Stimulated activated CD8-positive, alpha-beta memory T cell treated with anti-CD3 and anti-CD28 coated beads, Interleukin-4, amount 100 ng/mL, for 1 hour (primary cell): Measurements from ENCODE around the gene PPP1CA.

Experiments
- DNase-seq, 2 donors: peaks; one replicate each; pipeline ENCODE4 v3.0.0-alpha.2; 2020; ENCODE audit warnings: low read depth in 2 of 2, low spot score in 1 of 2

Gene PPP1CA

GRCh38 chr11:67387069-67387468, 14.6 kb downstream of the PPP1CA start:
- no peak for DNase-seq

GRCh38 chr11:67384851-67385366, 16.7 kb downstream of the PPP1CA start:
- no peak for DNase-seq

GRCh38 chr11:67382276-67383136, 19.2 kb downstream of the PPP1CA start:
- peak; percentile 64 to 70 for DNase-seq

GRCh38 chr11:67381244-67381972, 20.2 kb downstream of the PPP1CA start:
- DNase-seq: no peak

GRCh38 chr11:67379061-67380058, 22.3 kb downstream of the PPP1CA start:
- DNase-seq: no peak

GRCh38 chr11:67378544-67378943, 23.1 kb downstream of the PPP1CA start:
- DNase-seq: no peak

- no peak for DNase-seq
Measured at GRCh38 chr11:67376873-67377808, 24.5 kb downstream of the PPP1CA start.

- no peak for DNase-seq
Measured at GRCh38 chr11:67376063-67376820, 25.4 kb downstream of the PPP1CA start.

GRCh38 chr11:67375320-67376055, 26.2 kb downstream of the PPP1CA start:
- no peak for DNase-seq

- DNase-seq: no peak
Measured at GRCh38 chr11:67374571-67375281, 26.9 kb downstream of the PPP1CA start.

- DNase-seq: peak in 1 of 2 donors; percentile 53
Measured at GRCh38 chr11:67373648-67374570, 27.7 kb downstream of the PPP1CA start.

GRCh38 chr11:67372993-67373647, 28.5 kb downstream of the PPP1CA start, which contains the start of gene CLCF1:
Gene CLCF1 (minus strand): TSS chr11:67373598. CDS start chr11:67373539, 59 bp downstream.
- DNase-seq: no peak

GRCh38 chr11:67372321-67372992, 29.2 kb downstream of the PPP1CA start:
- DNase-seq: no peak

- DNase-seq: no peak
Measured at GRCh38 chr11:67371911-67372320, 29.7 kb downstream of the PPP1CA start.

- no peak for DNase-seq
Measured at GRCh38 chr11:67371189-67371910, 30.3 kb downstream of the PPP1CA start.
